Uterus (tissue), 2 donors: ENCODE results near the gene PCDHGA6.
"Not testable (repeated sequence)": the region's sequence is repeated elsewhere in the genome, so short reads cannot be mapped to it uniquely, and the experiment has no call there.

ENCODE experiments used
- POLR2A ChIP-seq, 2 donors: fragments of 450-650 bp; IDR thresholded peaks; one replicate each; pipeline ENCODE4 v1.6.1; 2016; ENCODE audit warnings: antibody characterized with exemption in 2 of 2, mild to moderate bottlenecking in 1 of 2, moderate library complexity in 1 of 2
- TF ChIP-seq, protein P1 (sequence below), 4 experiments: fragments of 200-600 bp in 2 of 4; fragments of 450-650 bp in 2 of 4; sonication (generic) in 2 of 4; IDR thresholded peaks; one replicate each; pipeline ENCODE4 v1.5.1; 2016 to 2019; ENCODE audit warnings: antibody characterized with exemption in 4 of 4, mild to moderate bottlenecking in 2 of 4, moderate library complexity in 1 of 4

DNA sequence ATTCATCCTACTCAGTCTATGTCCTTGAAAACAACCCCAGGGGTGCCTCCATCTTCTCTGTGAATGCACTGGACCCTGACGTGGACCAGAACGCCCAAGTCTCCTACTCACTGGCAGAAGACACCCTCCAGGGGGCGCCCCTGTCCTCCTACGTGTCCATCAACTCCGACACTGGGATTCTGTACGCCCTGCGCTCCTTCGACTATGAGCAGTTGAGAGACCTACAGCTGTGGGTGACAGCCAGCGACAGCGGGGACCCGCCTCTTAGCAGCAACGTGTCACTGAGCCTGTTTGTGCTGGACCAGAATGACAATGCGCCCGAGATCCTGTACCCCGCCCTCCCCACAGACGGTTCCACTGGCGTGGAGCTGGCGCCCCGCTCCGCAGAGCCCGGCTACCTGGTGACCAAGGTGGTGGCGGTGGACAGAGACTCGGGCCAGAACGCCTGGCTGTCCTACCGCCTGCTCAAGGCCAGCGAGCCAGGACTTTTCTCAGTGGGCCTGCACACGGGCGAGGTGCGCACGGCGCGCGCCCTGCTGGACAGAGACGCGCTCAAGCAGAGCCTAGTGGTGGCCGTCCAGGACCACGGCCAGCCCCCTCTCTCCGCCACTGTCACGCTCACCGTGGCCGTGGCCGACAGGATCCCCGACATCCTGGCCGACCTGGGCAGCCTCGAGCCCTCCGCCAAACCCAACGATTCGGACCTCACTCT is 1.9 kb downstream of the PCDHGA6 start:
- TF ChIP-seq POLR2A (IDR thresholded peaks at IDR 0.05) = not testable (repeated sequence)
- TF ChIP-seq, protein P1, sequence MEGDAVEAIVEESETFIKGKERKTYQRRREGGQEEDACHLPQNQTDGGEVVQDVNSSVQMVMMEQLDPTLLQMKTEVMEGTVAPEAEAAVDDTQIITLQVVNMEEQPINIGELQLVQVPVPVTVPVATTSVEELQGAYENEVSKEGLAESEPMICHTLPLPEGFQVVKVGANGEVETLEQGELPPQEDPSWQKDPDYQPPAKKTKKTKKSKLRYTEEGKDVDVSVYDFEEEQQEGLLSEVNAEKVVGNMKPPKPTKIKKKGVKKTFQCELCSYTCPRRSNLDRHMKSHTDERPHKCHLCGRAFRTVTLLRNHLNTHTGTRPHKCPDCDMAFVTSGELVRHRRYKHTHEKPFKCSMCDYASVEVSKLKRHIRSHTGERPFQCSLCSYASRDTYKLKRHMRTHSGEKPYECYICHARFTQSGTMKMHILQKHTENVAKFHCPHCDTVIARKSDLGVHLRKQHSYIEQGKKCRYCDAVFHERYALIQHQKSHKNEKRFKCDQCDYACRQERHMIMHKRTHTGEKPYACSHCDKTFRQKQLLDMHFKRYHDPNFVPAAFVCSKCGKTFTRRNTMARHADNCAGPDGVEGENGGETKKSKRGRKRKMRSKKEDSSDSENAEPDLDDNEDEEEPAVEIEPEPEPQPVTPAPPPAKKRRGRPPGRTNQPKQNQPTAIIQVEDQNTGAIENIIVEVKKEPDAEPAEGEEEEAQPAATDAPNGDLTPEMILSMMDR (IDR thresholded peaks at IDR 0.05) = not testable (repeated sequence)
